OCI-LY7 (cell line): Measurements from ENCODE around the gene JMJD4.

Experiments
- EZH2phosphoT487 ChIP-seq: fragments of 200-600 bp; sonication (generic); IDR thresholded peaks from 2 replicates; pipeline ENCODE4 v1.6.1; 2018; ENCODE audit warnings: low read depth, borderline replicate concordance, mild to moderate bottlenecking, mixed run types, antibody characterized with exemption, low read length, moderate library complexity, mixed read lengths
- TF ChIP-seq, protein P1 (sequence below): fragments of 200-600 bp; sonication (generic); conservative IDR thresholded peaks from 2 replicates; pipeline ENCODE4 v1.5.1; 2014; ENCODE audit warnings: mild to moderate bottlenecking, antibody characterized with exemption, low read length, moderate library complexity, mixed read lengths

DNA sequence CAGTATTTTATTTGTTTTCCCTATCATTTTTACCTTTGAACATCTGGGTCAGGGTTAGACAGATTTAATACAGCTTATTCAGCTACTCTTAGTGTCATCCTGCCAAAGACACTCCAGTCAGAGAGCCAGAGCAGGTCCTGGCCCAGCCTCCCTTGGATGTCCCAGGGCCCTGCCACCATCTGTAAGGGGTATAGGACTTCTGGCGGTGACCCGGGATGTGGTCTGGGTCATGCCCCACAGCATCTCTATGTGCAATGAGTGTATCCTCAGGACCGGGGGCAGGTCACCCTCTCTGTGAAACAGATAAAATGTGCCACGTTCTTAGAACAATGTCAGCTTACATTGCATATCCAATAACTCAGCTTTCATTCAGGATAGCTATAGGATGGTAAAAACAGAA, 42.5 kb upstream of the JMJD4 start:
- TF ChIP-seq, protein P1, sequence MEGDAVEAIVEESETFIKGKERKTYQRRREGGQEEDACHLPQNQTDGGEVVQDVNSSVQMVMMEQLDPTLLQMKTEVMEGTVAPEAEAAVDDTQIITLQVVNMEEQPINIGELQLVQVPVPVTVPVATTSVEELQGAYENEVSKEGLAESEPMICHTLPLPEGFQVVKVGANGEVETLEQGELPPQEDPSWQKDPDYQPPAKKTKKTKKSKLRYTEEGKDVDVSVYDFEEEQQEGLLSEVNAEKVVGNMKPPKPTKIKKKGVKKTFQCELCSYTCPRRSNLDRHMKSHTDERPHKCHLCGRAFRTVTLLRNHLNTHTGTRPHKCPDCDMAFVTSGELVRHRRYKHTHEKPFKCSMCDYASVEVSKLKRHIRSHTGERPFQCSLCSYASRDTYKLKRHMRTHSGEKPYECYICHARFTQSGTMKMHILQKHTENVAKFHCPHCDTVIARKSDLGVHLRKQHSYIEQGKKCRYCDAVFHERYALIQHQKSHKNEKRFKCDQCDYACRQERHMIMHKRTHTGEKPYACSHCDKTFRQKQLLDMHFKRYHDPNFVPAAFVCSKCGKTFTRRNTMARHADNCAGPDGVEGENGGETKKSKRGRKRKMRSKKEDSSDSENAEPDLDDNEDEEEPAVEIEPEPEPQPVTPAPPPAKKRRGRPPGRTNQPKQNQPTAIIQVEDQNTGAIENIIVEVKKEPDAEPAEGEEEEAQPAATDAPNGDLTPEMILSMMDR: no peak
- TF ChIP-seq EZH2phosphoT487: no peak
